Liver (tissue), 2 donors: ENCODE results near the gene UBE2C.

Experiments used
- CTCF ChIP-seq: fragments of 150-350 bp; IDR thresholded peaks from 2 replicates; pipeline ENCODE4 v1.5.1; 2017; ENCODE audit warnings: improper control_type of control experiment, low read depth, low read length; ENCODE audit not compliant: missing input control
- MAX ChIP-seq: IDR thresholded peaks from 2 replicates; pipeline ENCODE4 v1.6.1; 2016; ENCODE audit warnings: antibody characterized with exemption
- donor health status: healthy.

GRCh38 chr20:45772693-45773092 lies 39.8 kb upstream of the UBE2C start:
- TF ChIP-seq MAX (no peak), CTCF (no peak)
